HG03045 (cell line): ENCODE measurements around the gene CFAP141.
"Not testable (repeated sequence)": the region's sequence is repeated elsewhere in the genome, so short reads cannot be mapped to it uniquely, and the experiment has no call there.

Source experiments
- ATAC-seq: cut with Tn5 transposase; IDR thresholded peaks from one replicate; pipeline ENCODE4 v1.9.1; 2021; ENCODE audit warnings: mild to moderate bottlenecking, moderate library complexity; ENCODE audit not compliant: unreplicated experiment

The CFAP141 gene

GRCh38 chr1:154208677-154209388, 2.7 kb upstream of the CFAP141 start:
- ATAC-seq: no peak

DNA sequence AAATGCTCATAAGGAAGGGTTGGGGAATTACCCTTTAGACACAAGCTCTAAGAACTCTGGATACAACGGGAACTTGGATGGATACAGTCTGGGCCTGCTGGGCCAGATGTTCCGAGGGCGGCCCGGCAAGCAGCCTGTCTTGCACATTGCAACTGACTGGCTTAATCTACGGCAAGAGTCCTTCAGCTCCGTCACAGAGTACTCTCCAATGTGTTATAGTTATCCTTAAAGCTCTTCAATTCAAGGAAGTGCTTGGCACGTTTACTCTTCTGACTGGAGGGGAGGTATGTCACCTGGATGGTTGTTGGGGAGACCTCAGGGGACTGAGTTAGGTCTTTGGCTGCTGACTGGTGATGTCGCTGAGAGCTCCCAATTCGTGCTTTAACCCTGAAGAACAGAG, 1.1 kb upstream of the CFAP141 start:
- ATAC-seq: no peak

GRCh38 chr1:154205778-154206177, 355 bp downstream of the CFAP141 start:
- not testable (repeated sequence) for ATAC-seq

GRCh38 chr1:154199563-154199879, 6.6 kb downstream of the CFAP141 start:
- no peak for ATAC-seq

GRCh38 chr1:154198756-154199562, 7.2 kb downstream of the CFAP141 start:
- no peak for ATAC-seq

DNA sequence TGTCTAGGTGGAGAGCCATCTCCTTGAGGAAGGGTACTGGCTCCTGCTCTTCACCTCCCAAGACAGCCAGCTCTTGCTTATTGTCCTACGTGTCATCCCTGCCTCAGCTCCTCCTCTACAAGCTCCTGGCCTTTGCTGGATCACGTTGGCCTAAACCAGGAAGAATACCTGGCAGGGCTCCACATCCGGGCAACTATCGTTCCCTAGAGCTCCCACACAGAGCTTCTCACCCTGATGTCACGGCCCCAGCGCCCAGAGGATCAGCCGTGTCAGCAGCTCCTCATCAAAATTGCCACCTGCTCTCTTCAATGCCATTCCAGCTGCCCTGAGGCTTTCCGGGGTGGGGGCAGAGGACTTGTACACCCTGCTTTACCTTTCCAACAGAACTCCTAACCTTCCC, 12.3 kb downstream of the CFAP141 start:
- ATAC-seq: no peak

GRCh38 chr1:154192476-154192875, 13.7 kb downstream of the CFAP141 start:
- ATAC-seq: no peak

DNA sequence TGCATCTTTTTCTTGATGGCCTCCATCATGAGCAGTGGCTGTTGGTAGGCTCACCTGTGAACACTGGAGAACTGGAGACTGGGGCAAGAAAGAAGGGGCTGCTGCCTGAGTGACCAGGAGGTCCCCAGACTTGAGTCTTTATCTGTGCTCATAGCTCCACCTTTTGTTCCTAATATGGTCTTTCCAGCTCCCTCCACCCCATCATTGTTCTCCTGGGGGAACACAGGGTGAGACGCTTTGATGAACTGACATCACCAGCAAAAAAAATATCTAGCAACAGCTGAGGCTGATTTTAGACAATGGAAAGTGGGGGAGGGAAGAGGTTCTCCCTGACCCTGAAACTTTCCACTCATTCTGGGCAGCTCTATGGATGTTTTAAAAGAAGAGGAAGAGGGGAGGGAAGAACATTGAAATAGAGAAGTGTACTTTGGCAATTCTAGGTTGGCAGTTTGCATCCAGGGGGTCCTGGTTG, 14.1 kb downstream of the CFAP141 start, which contains the start of gene TPM3:
Gene TPM3, minus strand, starts transcription at position 111 of the 472 bp plus-strand sequence. Its CDS starts 82 bp downstream, at position 29.
- ATAC-seq: no peak

DNA sequence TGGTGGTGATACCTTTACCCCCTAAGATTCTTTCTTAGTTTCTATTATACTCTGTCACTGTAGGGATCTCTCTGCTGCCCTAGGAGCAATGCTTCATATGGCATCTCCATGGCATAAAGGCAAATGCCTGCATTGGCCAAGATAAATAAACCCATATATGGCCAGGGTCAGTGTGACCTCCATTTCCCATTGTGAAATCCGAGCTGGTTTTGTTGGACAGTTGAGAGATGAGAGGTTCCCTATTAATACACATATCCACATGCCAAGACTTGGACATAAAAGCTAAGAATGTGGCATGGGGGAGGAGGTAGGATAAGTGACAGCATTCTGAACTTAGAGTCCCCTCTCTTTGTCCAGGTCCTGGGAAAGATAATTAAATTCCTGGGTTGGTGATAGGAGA, 15.6 kb downstream of the CFAP141 start:
- ATAC-seq: no peak

DNA sequence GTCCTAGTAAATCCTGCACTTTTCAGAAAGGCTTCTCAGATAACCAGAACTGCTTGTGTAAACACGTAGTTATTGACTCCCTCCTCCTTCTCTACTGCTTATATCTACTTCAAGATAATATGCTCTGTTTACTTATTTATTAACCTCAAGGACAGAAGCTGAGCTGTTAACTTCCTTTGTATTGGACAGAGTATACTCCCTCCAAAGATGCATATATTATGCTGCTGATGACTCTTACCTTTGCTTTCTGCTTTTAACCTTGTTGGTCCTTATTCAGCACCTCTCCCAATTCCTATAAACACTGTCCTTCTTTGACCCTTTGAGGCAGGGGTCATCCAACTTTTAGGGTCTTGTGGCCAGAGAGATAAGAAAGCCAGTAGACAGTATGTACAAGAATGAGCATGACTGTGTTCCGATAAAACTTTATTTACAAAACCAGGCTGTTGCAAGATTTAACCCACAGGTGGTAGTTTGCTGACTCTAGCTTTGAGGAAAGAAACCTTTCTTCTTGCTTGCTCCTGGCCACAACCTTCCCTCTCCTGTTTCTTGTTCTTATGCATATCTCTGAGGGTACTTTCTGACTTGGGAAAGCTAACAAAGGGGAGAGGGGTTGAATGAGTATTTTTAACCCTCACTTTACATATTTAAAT, 19.2 kb downstream of the CFAP141 start:
- ATAC-seq: no peak

- ATAC-seq: no peak
Measured at GRCh38 chr1:154186177-154186576, 20.0 kb downstream of the CFAP141 start.

GRCh38 chr1:154183046-154183915, 22.9 kb downstream of the CFAP141 start:
- peak; percentile 81 for ATAC-seq

DNA sequence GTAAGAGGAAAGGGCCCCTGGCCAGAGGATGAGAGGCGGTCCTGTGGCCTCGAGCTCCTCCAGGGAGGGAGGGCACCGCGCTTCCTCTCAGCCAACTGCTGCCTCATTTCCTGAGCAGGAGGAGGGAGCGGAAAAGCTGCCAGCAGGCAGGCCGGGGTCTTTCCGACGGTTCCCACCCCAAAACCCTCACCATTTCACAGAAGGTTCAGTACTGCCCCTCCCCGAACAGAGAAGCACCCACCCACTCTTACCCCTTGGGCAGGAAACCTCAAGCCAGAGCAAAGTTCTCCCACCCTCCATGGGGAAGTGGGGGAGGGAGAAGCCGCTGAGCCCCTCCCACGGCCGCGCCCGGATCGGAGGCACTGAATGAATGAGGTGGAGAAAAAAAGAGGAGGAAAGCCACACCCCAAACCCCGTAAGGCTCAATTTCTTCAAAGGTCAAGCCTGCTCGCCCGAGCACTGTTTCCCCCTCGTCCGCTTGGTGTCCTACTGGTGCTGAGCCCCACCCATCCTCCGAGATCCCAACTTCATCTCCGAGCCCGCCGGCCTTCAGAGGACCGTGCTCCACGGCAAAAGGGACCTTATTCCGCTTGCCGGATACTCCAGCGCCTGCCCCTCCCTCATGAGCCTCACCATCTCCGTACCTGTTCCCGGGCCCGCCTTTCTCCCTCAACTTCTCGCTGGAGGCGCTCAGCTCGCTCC, 23.6 kb downstream of the CFAP141 start:
- ATAC-seq: peak; percentile 48

DNA sequence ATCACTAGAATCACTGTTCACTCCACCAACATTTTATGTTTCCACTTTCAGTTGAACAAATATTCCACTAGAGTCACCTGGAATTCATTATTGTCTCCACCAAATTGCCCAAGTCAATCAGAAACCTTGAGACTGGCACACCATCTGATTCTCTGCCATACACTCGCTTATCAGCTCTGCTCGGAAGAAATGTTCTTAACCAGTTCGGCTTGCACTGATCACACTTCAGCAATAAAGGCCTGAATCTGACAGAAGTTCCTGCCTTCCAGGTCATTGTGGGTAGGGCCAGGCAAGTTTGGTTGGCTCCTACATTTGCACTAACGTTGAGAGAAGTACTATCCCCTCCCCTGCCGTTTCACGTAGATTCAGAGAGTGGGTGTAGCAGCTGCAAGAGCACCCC, 24.2 kb downstream of the CFAP141 start:
- ATAC-seq: no peak

GRCh38 chr1:154179946-154180687, 26.0 kb downstream of the CFAP141 start:
- ATAC-seq: no peak

GRCh38 chr1:154178911-154179811, 27.0 kb downstream of the CFAP141 start:
- no peak for ATAC-seq

- ATAC-seq: no peak
Measured at GRCh38 chr1:154178013-154178412, 28.1 kb downstream of the CFAP141 start.

GRCh38 chr1:154176337-154176736, 29.8 kb downstream of the CFAP141 start:
- no peak for ATAC-seq
